HCT116 (cell line): ENCODE data around the gene TENT4A. TPM values are rescaled to one million over a fixed set of nuclear protein-coding genes. Genes with fewer than 3 reads are reported as not detected.

ENCODE experiments used
- ATAC-seq: fragments of 200-7000 bp; cut with Tn5 transposase; 2 replicates; pipeline ENCODE4 v1.9.1; 2020; ENCODE audit warnings: mild to moderate bottlenecking, moderate library complexity
- BruUV-seq: library from RNA; stranded (reverse); fragments of 400-500 nt; replicated peaks from 2 replicates; lab custom pipeline; 2021; lab: Mats Ljungman, UMichigan
- CTCF ChIA-PET: fragments of 300-600 bp; sonication (Branson Sonifier 250); formaldehyde crosslinking; loops from one replicate; lab custom pipeline; 2021; ENCODE audit warnings: antibody characterized with exemption; lab: Charles Lee
- POLR2A ChIA-PET: fragments of 300-600, 350-600 bp; sonication (Branson Sonifier 250); formaldehyde crosslinking; loops from one replicate; lab custom pipeline; 2021; ENCODE audit warnings: antibody characterized with exemption; lab: Charles Lee
- RAD21 ChIA-PET, 2 experiments: fragments of 300-600 bp; sonication (Branson Sonifier 250); formaldehyde crosslinking; loops; one replicate each; lab custom pipeline; 2023; ENCODE audit warnings: low total read pairs in 2 of 2; ENCODE audit not compliant: uncharacterized antibody in 2 of 2, unreplicated experiment in 2 of 2, low non-redundant PET in 1 of 2; lab: Charles Lee
- DNase-seq: peaks from one replicate; pipeline ENCODE4 v3.0.0-alpha.2; 2010; ENCODE audit warnings: low read depth, low spot score
- H2AFZ ChIP-seq: fragments of 200-600 bp; shearing (Covaris generic), sonication (generic); 2 replicates; pipeline ENCODE4 v1.6.1; 2017; ENCODE audit warnings: low read depth, mixed run types, mixed read lengths, antibody characterized with exemption, low read length; ENCODE audit not compliant: poor library complexity, severe bottlenecking
- H3K27ac ChIP-seq: 2 replicates; pipeline ENCODE4 v1.5.1; 2012; ENCODE audit warnings: low read depth, low read length
- H3K27me3 ChIP-seq: fragments of 200-600 bp; sonication (generic); 2 replicates; pipeline ENCODE4 v1.6.1; 2016; ENCODE audit warnings: mixed run types, low read length, mixed read lengths; ENCODE audit not compliant: insufficient read depth
- H3K36me3 ChIP-seq, 2 experiments: fragments of 200-500 bp in 1 of 2; fragments of 200-600 bp in 1 of 2; sonication (Bioruptor generic) in 1 of 2; sonication (generic) in 1 of 2; 2 replicates each; pipeline versions ENCODE4 v1.5.1 to v1.6.1; 2014 to 2016; ENCODE audit warnings: low read length in 2 of 2, inconsistent platforms in 1 of 2, mixed read lengths in 1 of 2, mixed run types in 1 of 2; ENCODE audit not compliant: insufficient read depth in 2 of 2, control insufficient read depth in 1 of 2
- H3K4me1 ChIP-seq, 2 experiments: fragments of 200-600 bp in 1 of 2; sonication (generic) in 1 of 2; 2 replicates each; pipeline versions ENCODE4 v1.5.1 to v1.6.1; 2012 to 2017; ENCODE audit warnings: low read length in 2 of 2, inconsistent platforms in 1 of 2, mild to moderate bottlenecking in 1 of 2, mixed read lengths in 1 of 2, mixed run types in 1 of 2, moderate library complexity in 1 of 2; ENCODE audit not compliant: insufficient read depth in 2 of 2, control insufficient read depth in 1 of 2
- H3K4me2 ChIP-seq: fragments of 200-600 bp; sonication (generic); 2 replicates; pipeline ENCODE4 v1.6.1; 2017; ENCODE audit warnings: mixed run types, low read length, mixed read lengths
- H3K4me3 ChIP-seq, 2 experiments: fragments of 200-600 bp in 1 of 2; sonication (generic) in 1 of 2; replicated peaks in 1 of 2; 2 replicates each; pipeline ENCODE4 v1.5.1; 2011 to 2016; ENCODE audit warnings: low read length in 2 of 2, control low read depth in 1 of 2, low read depth in 1 of 2, mild to moderate bottlenecking in 1 of 2, mixed read lengths in 1 of 2, mixed run types in 1 of 2
- H3K79me2 ChIP-seq: fragments of 200-600 bp; sonication (generic); 2 replicates; pipeline ENCODE4 v1.6.1; 2017; ENCODE audit warnings: mild to moderate bottlenecking, mixed run types, low read length, moderate library complexity, mixed read lengths; ENCODE audit not compliant: insufficient read depth
- H3K9ac ChIP-seq: fragments of 200-600 bp; sonication (generic); 2 replicates; pipeline ENCODE4 v1.6.1; 2016; ENCODE audit warnings: low read length, mixed read lengths
- H3K9me2 ChIP-seq: fragments of 200-600 bp; sonication (generic), shearing (Covaris generic); 2 replicates; pipeline ENCODE4 v1.6.1; 2017; ENCODE audit warnings: mixed run types, mild to moderate bottlenecking, moderate library complexity; ENCODE audit not compliant: insufficient read depth
- H3K9me3 ChIP-seq, 2 experiments: fragments of 200-500 bp in 1 of 2; fragments of 200-600 bp in 1 of 2; sonication (Bioruptor generic) in 1 of 2; sonication (generic) in 1 of 2; 2 replicates each; pipeline ENCODE4 v1.6.1; 2014 to 2017; ENCODE audit warnings: low read length in 2 of 2, mixed read lengths in 2 of 2, inconsistent platforms in 1 of 2, low read depth in 1 of 2, mild to moderate bottlenecking in 1 of 2, mixed run types in 1 of 2, moderate library complexity in 1 of 2; ENCODE audit not compliant: control insufficient read depth in 1 of 2, insufficient read depth in 1 of 2
- H4K20me1 ChIP-seq: fragments of 200-600 bp; sonication (generic), shearing (Covaris generic); 2 replicates; pipeline ENCODE4 v1.6.1; 2017; ENCODE audit warnings: mixed run types, mild to moderate bottlenecking, moderate library complexity; ENCODE audit not compliant: insufficient read depth
- ATF3 ChIP-seq: IDR thresholded peaks from 2 replicates; pipeline ENCODE4 v1.6.1; 2012
- CBX3 ChIP-seq: IDR thresholded peaks from 2 replicates; pipeline ENCODE4 v1.6.1; 2012; ENCODE audit warnings: low read depth
- CEBPB ChIP-seq: IDR thresholded peaks from 2 replicates; pipeline ENCODE4 v1.6.1; 2012; ENCODE audit warnings: low read depth
- CTCF ChIP-seq, 3 experiments: fragments of 200-600 bp in 1 of 3; sonication (generic) in 1 of 3; IDR thresholded peaks in 2 of 3; conservative IDR thresholded peaks in 1 of 3; 2 replicates each; pipeline ENCODE4 v1.5.1; 2012 to 2017; ENCODE audit warnings: low read depth in 2 of 3, low read length in 2 of 3, antibody characterized with exemption in 1 of 3, borderline replicate concordance in 1 of 3, control low read depth in 1 of 3, mild to moderate bottlenecking in 1 of 3, mixed read lengths in 1 of 3, mixed run types in 1 of 3, moderate library complexity in 1 of 3; ENCODE audit not compliant: insufficient read depth in 1 of 3
- EGR1 ChIP-seq: IDR thresholded peaks from 2 replicates; pipeline ENCODE4 v1.6.1; 2012; ENCODE audit warnings: low read depth
- ELF1 ChIP-seq: IDR thresholded peaks from 2 replicates; pipeline ENCODE4 v1.6.1; 2012; ENCODE audit warnings: low read depth, borderline replicate concordance
- EZH2 ChIP-seq: fragments of 200-600 bp; sonication (generic); IDR thresholded peaks from 2 replicates; pipeline ENCODE4 v1.6.1; 2017; ENCODE audit warnings: antibody characterized with exemption, mixed run types
- EZH2phosphoT487 ChIP-seq: fragments of 200-600 bp; IDR thresholded peaks from 2 replicates; pipeline ENCODE4 v1.6.1; 2018; ENCODE audit warnings: antibody characterized with exemption, borderline replicate concordance
- FOSL1 ChIP-seq: IDR thresholded peaks from 2 replicates; pipeline ENCODE4 v1.6.1; 2012; ENCODE audit warnings: low read depth
- JUND ChIP-seq: IDR thresholded peaks from 2 replicates; pipeline ENCODE4 v1.6.1; 2012
- MAX ChIP-seq: IDR thresholded peaks from 2 replicates; pipeline ENCODE4 v1.6.1; 2012
- POLR2A ChIP-seq: IDR thresholded peaks from 2 replicates; pipeline ENCODE4 v1.7.0; 2011; ENCODE audit warnings: borderline replicate concordance; ENCODE audit not compliant: insufficient read depth, insufficient read length; ENCODE audit errors: extremely low read depth
- POLR2AphosphoS5 ChIP-seq: IDR thresholded peaks from 2 replicates; pipeline ENCODE4 v1.6.1; 2011; ENCODE audit warnings: mild to moderate bottlenecking, low read depth, low read length, moderate library complexity
- RAD21 ChIP-seq: IDR thresholded peaks from 2 replicates; pipeline ENCODE4 v1.6.1; 2012; ENCODE audit warnings: low read depth, mild to moderate bottlenecking
- SIN3A ChIP-seq: IDR thresholded peaks from 2 replicates; pipeline ENCODE4 v1.6.1; 2012; ENCODE audit warnings: low read depth
- SP1 ChIP-seq: IDR thresholded peaks from 2 replicates; pipeline ENCODE4 v1.6.1; 2012; ENCODE audit warnings: low read depth
- TCF7L2 ChIP-seq: IDR thresholded peaks from 2 replicates; pipeline ENCODE4 v1.7.0; 2011; ENCODE audit warnings: borderline replicate concordance, inconsistent platforms; ENCODE audit not compliant: insufficient read depth, insufficient read length; ENCODE audit errors: extremely low read depth
- ZFX ChIP-seq: fragments of 450-650 bp; IDR thresholded peaks from 2 replicates; pipeline ENCODE4 v1.6.1; 2017
- intact Hi-C: fragments of 100-400 bp; cut with micrococcal nuclease; formaldehyde crosslinking; loops from 2 replicates; pipeline ENCODE4 v1.10.0; 2022
- total RNA-seq: library from RNA; stranded (reverse); gene quantifications from one replicate; pipeline ENCODE4 v1.2.1, GENCODE V29; 2021; ENCODE audit not compliant: unreplicated experiment

TENT4A gene
- total RNA-seq, 1 experiment from 2014 or later = 39.8 TPM

GRCh38 chr5:6753851-6754250 lies 40.6 kb downstream of the TENT4A start:
- Histone ChIP-seq H3K9ac (no peak overlapping the region), H2AFZ (no peak overlapping the region), H3K4me2 (no peak overlapping the region), H3K9me3 (no peaks in the 10 kb centered on the region), H3K4me3 (no peak overlapping the region), H3K9me2 (no peaks in the 10 kb centered on the region), H4K20me1 (0 out of 2 replicates have a peak, but pooled peaks cover 4% of the 10 kb centered on the region), H3K4me1 (no peaks in the 10 kb centered on the region), H3K79me2 (peaks cover 28% of the 10 kb centered on the region), H3K27ac (no peak overlapping the region), H3K27me3 (no peaks in the 10 kb centered on the region), H3K36me3 (peaks cover 53 to 67% of the 10 kb centered on the region in 2 experiments)
- DNase-seq (no peak), ATAC-seq (no peak)
- RAD21 ChIA-PET = no interaction called here
- POLR2A ChIA-PET = no interaction called here
- no peak for TF ChIP-seq JUND
- BruUV-seq = no TSS peak
- CTCF ChIA-PET = no interaction called here
- intact Hi-C loops = no loop called here

- no peaks in the 10 kb centered on the region for H3K27me3 ChIP-seq
- H3K9ac ChIP-seq = no peak overlapping the region
- H3K27ac ChIP-seq = no peak overlapping the region
- H3K79me2 ChIP-seq = peaks cover 20% of the 10 kb centered on the region
- ChIA-PET POLR2A (no interaction called here), CTCF (no interaction called here), RAD21 (no interaction called here)
- H2AFZ ChIP-seq = no peak overlapping the region
- peaks cover 44 to 60% of the 10 kb centered on the region in 2 experiments for H3K36me3 ChIP-seq
- DNase-seq (no peak), ATAC-seq (no peak)
- intact Hi-C loops = no loop called here
- no peaks in the 10 kb centered on the region for H3K9me3 ChIP-seq
- no TSS peak for BruUV-seq
- no peaks in the 10 kb centered on the region for H4K20me1 ChIP-seq
- no peak overlapping the region for H3K4me3 ChIP-seq
- no peaks in the 10 kb centered on the region for H3K9me2 ChIP-seq
- no peak overlapping the region for H3K4me2 ChIP-seq
- peaks cover 0 to 8% of the 10 kb centered on the region in 2 experiments; a peak in 1 of 4 replicates for H3K4me1 ChIP-seq
- TF ChIP-seq CTCF (IDR thresholded peaks at IDR 0.05 in 2 of 3, conservative IDR thresholded peaks at IDR 0.05 in 1 of 3; ENCODE audit: borderline replicate concordance in 1 of 3, insufficient read depth in 1 of 3, low read depth in 2 of 3, low read length in 2 of 3) (no peak), POLR2A (no peak), ATF3 (no peak), JUND (no peak), FOSL1 (no peak), TCF7L2 (no peak), EZH2phosphoT487 (no peak), ZFX (no peak), EGR1 (no peak), SP1 (no peak), EZH2 (no peak), SIN3A (no peak), CBX3 (no peak), ELF1 (no peak), CEBPB (no peak), MAX (no peak), POLR2AphosphoS5 (no peak), RAD21 (no peak)
Observed at GRCh38 chr5:6754766-6755165, 41.5 kb downstream of the TENT4A start.
